H1 (cell line): ENCODE data around the gene CMTR1. TPM values are rescaled to one million over a fixed set of nuclear protein-coding genes. Genes with fewer than 3 reads are reported as not detected.

ENCODE experiments used
- CTCF ChIA-PET: fragments of 300-600 bp; sonication (Branson Sonifier 250); formaldehyde crosslinking; loops from one replicate; lab custom pipeline; 2021; ENCODE audit not compliant: partially characterized antibody; lab: Charles Lee
- POLR2A ChIA-PET: fragments of 300-600 bp; sonication (Branson Sonifier 250); formaldehyde crosslinking; loops from one replicate; lab custom pipeline; 2021; ENCODE audit warnings: inconsistent platforms; ENCODE audit not compliant: partially characterized antibody; lab: Charles Lee
- DNase-seq, 2 experiments: peaks; one replicate each; pipeline versions ENCODE4 v3.0.0 to v3.0.0-alpha.2; 2010 to 2022; ENCODE audit warnings: low spot score in 2 of 2, low read depth in 1 of 2, mixed read lengths in 1 of 2
- FAIRE-seq: peaks from 2 replicates; lab custom pipeline; 2011; peaks lifted over from hg19 to GRCh38; lab: Jason Lieb, UNC
- H2AFZ ChIP-seq: 2 replicates; pipeline ENCODE4 v1.8.1; 2012; ENCODE audit warnings: low read length, inconsistent platforms
- H2AK5ac ChIP-seq: 2 replicates; pipeline ENCODE4 v1.6.1; 2013; ENCODE audit warnings: low read depth, low read length
- H2BK120ac ChIP-seq: replicated peaks from 2 replicates; pipeline ENCODE3; 2013; ENCODE audit warnings: low read depth, low read length, inconsistent platforms
- H2BK12ac ChIP-seq: 2 replicates; pipeline ENCODE4 v1.6.1; 2013; ENCODE audit warnings: low read depth, low read length
- H2BK15ac ChIP-seq: 2 replicates; pipeline ENCODE4 v1.6.1; 2013; ENCODE audit warnings: low read length
- H2BK20ac ChIP-seq: 2 replicates; pipeline ENCODE4 v1.6.1; 2013; ENCODE audit warnings: low read length
- H2BK5ac ChIP-seq: 2 replicates; pipeline ENCODE4 v1.6.1; 2013; ENCODE audit warnings: low read depth, low read length
- H3K14ac ChIP-seq: 2 replicates; pipeline ENCODE4 v1.6.1; 2013; ENCODE audit warnings: inconsistent platforms; ENCODE audit not compliant: insufficient read length
- H3K18ac ChIP-seq: 2 replicates; pipeline ENCODE4 v1.6.1; 2013; ENCODE audit warnings: low read length; ENCODE audit errors: extremely low read depth
- H3K23ac ChIP-seq: 2 replicates; pipeline ENCODE4 v1.6.1; 2013; ENCODE audit warnings: inconsistent platforms; ENCODE audit not compliant: insufficient read length
- H3K23me2 ChIP-seq: 2 replicates; pipeline ENCODE4 v1.6.1; 2013; ENCODE audit warnings: low read depth, low read length
- H3K27ac ChIP-seq: 2 replicates; pipeline ENCODE4 v1.6.1; 2011; ENCODE audit warnings: low read depth, low read length, inconsistent platforms
- H3K27me3 ChIP-seq, 4 experiments: replicated peaks in 1 of 4; 1 replicate in 1 of 4; 2 replicates in 3 of 4; pipeline versions ENCODE4 v1.6.1 to v1.8.1; 2011 to 2013; ENCODE audit warnings: low read length in 3 of 4, mild to moderate bottlenecking in 3 of 4, inconsistent platforms in 2 of 4, mixed read lengths in 2 of 4, moderate library complexity in 1 of 4; ENCODE audit not compliant: control insufficient read depth in 3 of 4, insufficient read depth in 3 of 4; ENCODE audit errors: extremely low read depth in 1 of 4
- H3K36me3 ChIP-seq, 4 experiments: 2 replicates each; pipeline versions ENCODE4 v1.6.1 to v1.8.1; 2011 to 2013; ENCODE audit warnings: mild to moderate bottlenecking in 4 of 4, low read length in 3 of 4, moderate library complexity in 2 of 4, control low read depth in 1 of 4, inconsistent platforms in 1 of 4; ENCODE audit not compliant: insufficient read depth in 4 of 4, control insufficient read depth in 2 of 4
- H3K4ac ChIP-seq: replicated peaks from 2 replicates; pipeline ENCODE3; 2013; ENCODE audit warnings: low read length, low read depth, mixed read lengths, inconsistent platforms; ENCODE audit not compliant: insufficient read length
- H3K4me1 ChIP-seq, 4 experiments: replicated peaks in 1 of 4; 1 replicate in 1 of 4; 2 replicates in 3 of 4; pipeline versions ENCODE4 v1.6.1 to v1.8.1; 2011 to 2013; ENCODE audit warnings: low read length in 3 of 4, inconsistent platforms in 2 of 4, mixed read lengths in 1 of 4; ENCODE audit not compliant: insufficient read depth in 4 of 4, control insufficient read depth in 3 of 4
- H3K4me2 ChIP-seq, 2 experiments: 2 replicates each; pipeline versions ENCODE4 v1.6.1 to v1.8.1; 2011 to 2013; ENCODE audit warnings: low read depth in 2 of 2, low read length in 2 of 2, control low read depth in 1 of 2, inconsistent platforms in 1 of 2, mild to moderate bottlenecking in 1 of 2; ENCODE audit not compliant: insufficient read depth in 1 of 2
- H3K4me3 ChIP-seq, 4 experiments: fragments of 200-600, 300-600 bp in 1 of 4; sonication (generic), shearing (Covaris generic), sonication (Bioruptor Twin) in 1 of 4; 2 replicates each; pipeline versions ENCODE4 v1.5.1 to v1.8.1; 2011 to 2016; ENCODE audit warnings: low read length in 4 of 4, low read depth in 3 of 4, control low read depth in 2 of 4, inconsistent platforms in 2 of 4, mild to moderate bottlenecking in 2 of 4, mixed read lengths in 1 of 4, moderate library complexity in 1 of 4; ENCODE audit not compliant: insufficient read depth in 2 of 4; ENCODE audit errors: extremely low read depth in 1 of 4
- H3K56ac ChIP-seq: replicated peaks from 2 replicates; pipeline ENCODE3; 2013; ENCODE audit warnings: low read depth, mild to moderate bottlenecking, mixed read lengths, low read length, inconsistent platforms; ENCODE audit not compliant: insufficient read length
- H3K79me1 ChIP-seq: 2 replicates; pipeline ENCODE4 v1.6.1; 2013; ENCODE audit warnings: low read depth, low read length, control low read depth
- H3K79me2 ChIP-seq, 2 experiments: 2 replicates each; pipeline versions ENCODE4 v1.6.1 to v1.8.1; 2012 to 2013; ENCODE audit warnings: low read length in 2 of 2, mild to moderate bottlenecking in 2 of 2, inconsistent platforms in 1 of 2; ENCODE audit not compliant: insufficient read depth in 2 of 2, control insufficient read depth in 1 of 2
- H3K9ac ChIP-seq, 4 experiments: replicated peaks in 1 of 4; 1 replicate in 1 of 4; 2 replicates in 3 of 4; pipeline versions ENCODE4 v1.6.1 to v1.8.1; 2011 to 2013; ENCODE audit warnings: low read depth in 3 of 4, low read length in 3 of 4, control low read depth in 2 of 4, mild to moderate bottlenecking in 2 of 4, moderate library complexity in 2 of 4, inconsistent platforms in 1 of 4; ENCODE audit errors: extremely low read depth in 1 of 4
- H3K9me3 ChIP-seq, 2 experiments: 2 replicates each; pipeline versions ENCODE4 v1.6.1 to v1.8.1; 2012 to 2013; ENCODE audit warnings: mild to moderate bottlenecking in 2 of 2, moderate library complexity in 2 of 2, control low read depth in 1 of 2, inconsistent platforms in 1 of 2, low read depth in 1 of 2, low read length in 1 of 2, mixed read lengths in 1 of 2; ENCODE audit not compliant: insufficient read depth in 2 of 2
- H4K20me1 ChIP-seq, 2 experiments: replicated peaks in 1 of 2; 2 replicates each; pipeline versions ENCODE3 to v1.8.1; 2011 to 2013; ENCODE audit warnings: inconsistent platforms in 2 of 2, low read length in 2 of 2, mild to moderate bottlenecking in 1 of 2; ENCODE audit not compliant: insufficient read depth in 2 of 2, control insufficient read depth in 1 of 2
- H4K5ac ChIP-seq: 2 replicates; pipeline ENCODE4 v1.6.1; 2013; ENCODE audit warnings: low read length, low read depth, mixed read lengths, inconsistent platforms; ENCODE audit not compliant: insufficient read length
- H4K8ac ChIP-seq: 2 replicates; pipeline ENCODE4 v1.8.0; 2013; ENCODE audit warnings: mild to moderate bottlenecking, moderate library complexity, low read length, inconsistent platforms; ENCODE audit not compliant: insufficient read depth; ENCODE audit errors: extremely low read depth
- H4K91ac ChIP-seq: replicated peaks from 2 replicates; pipeline ENCODE3; 2013; ENCODE audit warnings: low read length, mixed read lengths, inconsistent platforms; ENCODE audit not compliant: insufficient read length
- HDAC2 ChIP-seq, 2 experiments: fragments of 300-600 bp in 1 of 2; sonication (generic) in 1 of 2; IDR thresholded peaks; 2 replicates each; pipeline ENCODE4 v1.6.1; 2011 to 2012; ENCODE audit warnings: low read depth in 2 of 2, low read length in 2 of 2, mild to moderate bottlenecking in 2 of 2, moderate library complexity in 2 of 2, borderline replicate concordance in 1 of 2, inconsistent platforms in 1 of 2
- SUZ12 ChIP-seq: fragments of 200-600 bp; sonication (generic); IDR thresholded peaks from 2 replicates; pipeline ENCODE4 v1.6.1; 2012; ENCODE audit warnings: mild to moderate bottlenecking, inconsistent platforms, low read length, moderate library complexity, mixed read lengths
- ZNF274 ChIP-seq: IDR thresholded peaks from 2 replicates; pipeline ENCODE4 v1.7.0; 2012; ENCODE audit warnings: low read length, borderline replicate concordance; ENCODE audit errors: extremely low read depth
- WGBS, 2 experiments: shearing (Covaris generic) in 1 of 2; methylation state at CpG; one replicate each; pipeline versions ENCODE4 v1.1.6 to v1.1.7; 2013 to 2015; ENCODE audit warnings: low lambda C conversion rate in 2 of 2, mixed read lengths in 2 of 2, inconsistent platforms in 1 of 2, low coverage in 1 of 2, missing lambda C conversion rate in 1 of 2; ENCODE audit not compliant: insufficient replicate concordance in 2 of 2, insufficient coverage in 1 of 2, insufficient read length in 1 of 2; ENCODE audit errors: extremely low coverage in 1 of 2, missing lambda C conversion rate in 1 of 2; 5-methylcytosine and 5-hydroxymethylcytosine counted together
- polyA plus RNA-seq, 7 experiments: library from polyadenylated mRNA; depleted of rRNA in 3 of 7; stranded (reverse) in 5 of 7; unstranded in 2 of 7; fragments of >200 nt in 5 of 7; fragments of 200-250 nt in 2 of 7; gene quantifications; 1 replicate in 5 of 7; 2 replicates in 1 of 7; 4 replicates in 1 of 7; pipeline versions ENCODE4 v1.2.1 to v1.2.3, GENCODE V29; 2011 to 2013; ENCODE audit warnings: missing spikeins in 2 of 7, mixed read lengths in 2 of 7
- total RNA-seq: library from RNA; stranded (reverse); fragmentation: NEBNext Ultra II Directional; extraction: Animal tissue kit (Norgen Biotek cat#: 25700); gene quantifications from 2 replicates; pipeline ENCODE4 v1.2.1, GENCODE V29; 2021

The CMTR1 gene
- total and polyA plus RNA-seq, 2 of the 8 experiments (the other 6 are each of a cell fraction or from before 2014, with no cell fraction given) = 15.2 to 33.1 TPM

DNA sequence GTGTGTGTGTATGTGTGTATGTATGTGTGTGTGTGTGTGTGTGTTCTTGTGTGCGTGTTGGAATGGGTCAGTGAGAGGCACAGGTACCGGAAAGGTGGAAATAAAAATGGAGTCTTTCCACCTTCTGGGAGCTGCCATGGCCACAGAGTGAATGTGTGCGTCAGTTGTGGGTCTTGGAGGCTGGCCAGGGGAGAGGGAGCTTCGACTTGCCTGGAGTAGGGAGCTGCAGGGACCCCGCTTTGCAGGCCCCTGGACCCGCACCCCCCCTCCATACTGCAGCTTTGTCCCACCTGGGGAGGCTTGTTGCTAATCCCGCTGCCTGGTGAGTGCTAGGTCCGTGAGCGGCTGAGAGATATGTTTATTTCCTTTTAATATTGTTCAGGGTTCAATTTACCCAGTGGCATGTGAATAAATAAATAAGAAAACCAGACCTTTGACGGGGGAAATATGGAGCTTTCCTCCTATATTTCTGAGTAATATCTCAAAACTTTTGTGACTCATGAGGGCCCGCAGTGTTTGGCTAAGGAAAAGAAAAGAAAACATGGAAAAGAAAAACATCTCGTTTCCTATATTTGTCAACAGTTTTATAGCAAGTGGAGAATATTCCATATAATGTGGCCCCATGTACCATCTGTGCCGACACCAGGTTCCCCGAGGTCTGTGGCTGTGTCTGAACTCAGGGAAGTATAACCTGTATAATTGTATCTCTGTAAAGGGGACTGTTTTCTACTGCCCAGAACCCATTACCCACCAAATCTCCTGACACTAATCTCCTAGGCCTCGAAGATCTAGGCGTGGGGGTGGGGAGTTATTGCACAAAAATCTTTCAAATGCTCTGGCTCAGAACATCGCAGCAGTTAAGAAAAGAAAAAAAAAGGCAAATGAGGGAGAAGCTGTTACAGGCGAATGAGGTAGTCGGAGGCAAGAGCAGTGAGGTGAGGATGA is 91.3 kb downstream of the CMTR1 start:
- no peak overlapping the region for H3K4me2 ChIP-seq
- POLR2A ChIA-PET = interaction anchor here (1.0 to 1.9 kb wide), 2 partner anchors 7 to 12 kb away, joined by 5 to 7 read pairs; no protein-coding TSS in a partner anchor
- H2BK120ac ChIP-seq = no peak overlapping the region

More for the DNA sequence above, 91.3 kb downstream of the CMTR1 start:
- peaks cover 0 to 2% of the 10 kb centered on the region in 2 experiments for H4K20me1 ChIP-seq
- H3K14ac ChIP-seq = no peak overlapping the region
- WGBS, 2 experiments = 80% methylated on average over 19 of the region's 19 CpGs; no CpG with 5 or more reads in 1 of the 2 experiments
- no peak overlapping the region for H2AFZ ChIP-seq
- H3K4me1 ChIP-seq = no peaks in the 10 kb centered on the region; a peak in 2 of 7 replicates
- CTCF ChIA-PET = interaction anchor here (0.6 to 9.9 kb wide), 10 partner anchors 8 to 168 kb away, joined by 3 to 80 read pairs (median 4); no protein-coding TSS in a partner anchor
- no peaks in the 10 kb centered on the region for H3K79me1 ChIP-seq
- DNase-seq = no peak
- no peak overlapping the region for H3K18ac ChIP-seq
- no peak overlapping the region for H2BK12ac ChIP-seq
- TF ChIP-seq SUZ12 (no peak), ZNF274 (no peak), HDAC2 (IDR thresholded peaks at IDR 0.05; ENCODE audit: borderline replicate concordance in 1 of 2, low read depth in 2 of 2, low read length in 2 of 2) (no peak)
- H2BK20ac ChIP-seq = no peak overlapping the region
- H3K27ac ChIP-seq = no peak overlapping the region
- no peak overlapping the region for H4K8ac ChIP-seq
- H3K56ac ChIP-seq = no peak overlapping the region
- H3K23me2 ChIP-seq = peaks cover 3% of the 10 kb centered on the region; the same call in 1 of the 2 replicates
- H3K27me3 ChIP-seq = no peaks in the 10 kb centered on the region
- no peak overlapping the region for H3K4ac ChIP-seq
- no peak for FAIRE-seq
- no peaks in the 10 kb centered on the region for H3K79me2 ChIP-seq
- H2BK5ac ChIP-seq = no peak overlapping the region
- H2AK5ac ChIP-seq = no peak overlapping the region
- H2BK15ac ChIP-seq = no peak overlapping the region
- no peak overlapping the region for H3K23ac ChIP-seq
- H4K91ac ChIP-seq = no peak overlapping the region
- H3K9ac ChIP-seq = no peak overlapping the region
- no peak overlapping the region for H3K4me3 ChIP-seq
- H3K36me3 ChIP-seq = no peaks in the 10 kb centered on the region
- H3K9me3 ChIP-seq = no peaks in the 10 kb centered on the region
- no peak overlapping the region for H4K5ac ChIP-seq
